Measurements from ENCODE around the gene SP6.

DNA sequence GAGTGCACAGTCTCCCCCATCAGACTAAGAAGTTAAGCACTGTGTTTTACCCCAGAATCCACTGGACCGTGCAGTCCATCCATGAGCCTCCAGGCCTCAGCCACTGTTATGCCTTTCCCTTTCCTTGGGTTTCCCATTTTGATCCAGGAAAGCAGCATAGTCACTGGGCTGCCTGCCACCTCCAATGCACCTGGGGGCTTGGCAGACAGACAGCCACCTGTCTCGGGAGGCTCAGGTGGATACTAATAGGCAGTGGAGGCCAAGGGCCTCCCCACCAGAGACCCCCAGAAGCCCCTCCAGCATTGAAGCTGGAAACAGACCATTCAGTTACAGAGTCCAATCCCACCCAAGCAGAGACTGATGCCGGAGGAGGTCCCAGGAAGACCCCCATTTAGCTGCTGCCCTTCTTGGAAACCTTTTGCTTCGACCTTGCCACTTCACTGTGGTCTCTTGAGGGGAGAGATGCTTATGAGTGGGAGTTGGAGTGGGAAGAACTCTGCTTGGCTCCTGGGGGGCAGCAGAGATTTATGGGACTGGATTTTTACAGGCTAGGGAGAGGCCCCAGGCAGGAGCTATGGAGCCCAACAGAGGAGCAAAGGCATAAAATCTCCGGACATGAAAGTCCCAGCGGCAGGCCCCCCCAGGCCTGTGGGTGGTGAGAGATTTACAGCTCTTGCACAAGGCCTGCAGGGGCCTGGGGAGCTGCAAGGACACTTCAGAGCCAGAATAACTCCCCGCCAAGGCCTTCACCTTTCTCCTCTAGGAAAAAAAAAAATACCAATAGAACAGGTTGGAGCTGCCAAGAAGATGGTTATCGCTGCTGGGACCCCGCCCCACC is 32.8 kb upstream of the SP6 start:
- TF ChIP-seq, protein P1, sequence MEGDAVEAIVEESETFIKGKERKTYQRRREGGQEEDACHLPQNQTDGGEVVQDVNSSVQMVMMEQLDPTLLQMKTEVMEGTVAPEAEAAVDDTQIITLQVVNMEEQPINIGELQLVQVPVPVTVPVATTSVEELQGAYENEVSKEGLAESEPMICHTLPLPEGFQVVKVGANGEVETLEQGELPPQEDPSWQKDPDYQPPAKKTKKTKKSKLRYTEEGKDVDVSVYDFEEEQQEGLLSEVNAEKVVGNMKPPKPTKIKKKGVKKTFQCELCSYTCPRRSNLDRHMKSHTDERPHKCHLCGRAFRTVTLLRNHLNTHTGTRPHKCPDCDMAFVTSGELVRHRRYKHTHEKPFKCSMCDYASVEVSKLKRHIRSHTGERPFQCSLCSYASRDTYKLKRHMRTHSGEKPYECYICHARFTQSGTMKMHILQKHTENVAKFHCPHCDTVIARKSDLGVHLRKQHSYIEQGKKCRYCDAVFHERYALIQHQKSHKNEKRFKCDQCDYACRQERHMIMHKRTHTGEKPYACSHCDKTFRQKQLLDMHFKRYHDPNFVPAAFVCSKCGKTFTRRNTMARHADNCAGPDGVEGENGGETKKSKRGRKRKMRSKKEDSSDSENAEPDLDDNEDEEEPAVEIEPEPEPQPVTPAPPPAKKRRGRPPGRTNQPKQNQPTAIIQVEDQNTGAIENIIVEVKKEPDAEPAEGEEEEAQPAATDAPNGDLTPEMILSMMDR (conservative IDR thresholded peaks at IDR 0.05): no peak
- peak; percentile 25; the same call in 1 of the 2 replicates for TF ChIP-seq ZFX (IDR thresholded peaks at IDR 0.05)
